Mammary epithelial cell (primary cell): ENCODE measurements around the gene MYH10.

Source experiments
- EZH2 ChIP-seq: IDR thresholded peaks from 2 replicates; pipeline ENCODE4 v1.6.1; 2012; ENCODE audit warnings: low read length, inconsistent platforms, borderline replicate concordance
- TF ChIP-seq, protein P1 (sequence below), 2 donors: IDR thresholded peaks in 1 of 2; conservative IDR thresholded peaks in 1 of 2; 2 replicates each; pipeline ENCODE4 v1.5.1; 2011 to 2012; ENCODE audit warnings: inconsistent platforms in 2 of 2, low read length in 2 of 2, mild to moderate bottlenecking in 2 of 2, control low read depth in 1 of 2, low read depth in 1 of 2; ENCODE audit not compliant: insufficient read depth in 1 of 2; ENCODE audit errors: extremely low read depth in 1 of 2

DNA sequence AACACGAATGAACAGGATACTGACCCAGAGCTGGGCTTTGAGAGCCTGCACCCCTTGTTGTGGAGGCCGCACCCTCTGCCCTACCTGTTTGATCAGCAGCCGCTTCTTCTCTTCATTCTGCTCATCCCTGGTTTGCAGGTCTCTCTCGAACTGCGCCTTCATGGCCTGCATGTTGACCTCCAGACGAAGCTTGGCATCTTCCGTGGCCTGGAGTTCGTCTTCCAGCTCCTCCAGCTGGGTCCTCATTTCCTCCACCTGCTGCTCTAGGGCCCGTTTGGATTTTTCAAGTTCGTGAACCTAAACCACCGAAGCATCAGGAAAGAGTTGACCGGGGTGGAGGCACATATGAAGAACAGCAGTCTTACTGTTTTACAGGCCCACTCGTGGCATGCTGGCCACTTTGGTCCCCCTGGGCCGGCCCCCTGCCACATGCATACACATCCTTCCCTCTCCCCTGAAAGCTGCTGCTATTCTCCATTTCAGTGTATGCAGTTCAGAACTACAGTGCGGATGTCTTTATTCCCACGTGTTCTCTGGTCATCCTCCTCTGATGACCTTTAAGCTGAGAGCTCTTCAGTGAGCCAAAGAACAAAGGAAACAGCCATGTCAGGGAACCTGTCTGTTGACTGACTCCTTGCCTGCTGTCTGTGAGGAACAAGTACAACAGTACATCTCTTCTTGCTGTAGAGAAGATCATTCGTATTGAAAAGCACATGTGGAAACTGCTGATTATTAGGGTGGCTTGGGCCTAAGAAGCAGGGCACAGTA, 140.1 kb downstream of the MYH10 start:
- no peak for TF ChIP-seq EZH2
- TF ChIP-seq, protein P1, sequence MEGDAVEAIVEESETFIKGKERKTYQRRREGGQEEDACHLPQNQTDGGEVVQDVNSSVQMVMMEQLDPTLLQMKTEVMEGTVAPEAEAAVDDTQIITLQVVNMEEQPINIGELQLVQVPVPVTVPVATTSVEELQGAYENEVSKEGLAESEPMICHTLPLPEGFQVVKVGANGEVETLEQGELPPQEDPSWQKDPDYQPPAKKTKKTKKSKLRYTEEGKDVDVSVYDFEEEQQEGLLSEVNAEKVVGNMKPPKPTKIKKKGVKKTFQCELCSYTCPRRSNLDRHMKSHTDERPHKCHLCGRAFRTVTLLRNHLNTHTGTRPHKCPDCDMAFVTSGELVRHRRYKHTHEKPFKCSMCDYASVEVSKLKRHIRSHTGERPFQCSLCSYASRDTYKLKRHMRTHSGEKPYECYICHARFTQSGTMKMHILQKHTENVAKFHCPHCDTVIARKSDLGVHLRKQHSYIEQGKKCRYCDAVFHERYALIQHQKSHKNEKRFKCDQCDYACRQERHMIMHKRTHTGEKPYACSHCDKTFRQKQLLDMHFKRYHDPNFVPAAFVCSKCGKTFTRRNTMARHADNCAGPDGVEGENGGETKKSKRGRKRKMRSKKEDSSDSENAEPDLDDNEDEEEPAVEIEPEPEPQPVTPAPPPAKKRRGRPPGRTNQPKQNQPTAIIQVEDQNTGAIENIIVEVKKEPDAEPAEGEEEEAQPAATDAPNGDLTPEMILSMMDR (conservative IDR thresholded peaks at IDR 0.05 in 1 of 2, IDR thresholded peaks at IDR 0.05 in 1 of 2; ENCODE audit: extremely low read depth in 1 of 2, insufficient read depth in 1 of 2, low read depth in 1 of 2, low read length in 2 of 2): no peak
